Hair follicle dermal papilla cell (primary cell): ENCODE results near the gene ARFGEF2. TPM values are rescaled to one million over a fixed set of nuclear protein-coding genes. Genes with fewer than 3 reads are reported as not detected.

Experiments
- small RNA-seq: library from RNA; depleted of rRNA; stranded (forward); fragments of <200 nt; gene quantifications from one replicate; pipeline ENCODE3, GENCODE V24; 2012
- total RNA-seq: library from RNA; depleted of rRNA; stranded (reverse); fragments of >200 nt; gene quantifications from 2 replicates; pipeline ENCODE4 v1.2.3, GENCODE V29; 2012

Gene ARFGEF2
- 42.9 and 55.3 TPM in 2 replicates for total RNA-seq

DNA sequence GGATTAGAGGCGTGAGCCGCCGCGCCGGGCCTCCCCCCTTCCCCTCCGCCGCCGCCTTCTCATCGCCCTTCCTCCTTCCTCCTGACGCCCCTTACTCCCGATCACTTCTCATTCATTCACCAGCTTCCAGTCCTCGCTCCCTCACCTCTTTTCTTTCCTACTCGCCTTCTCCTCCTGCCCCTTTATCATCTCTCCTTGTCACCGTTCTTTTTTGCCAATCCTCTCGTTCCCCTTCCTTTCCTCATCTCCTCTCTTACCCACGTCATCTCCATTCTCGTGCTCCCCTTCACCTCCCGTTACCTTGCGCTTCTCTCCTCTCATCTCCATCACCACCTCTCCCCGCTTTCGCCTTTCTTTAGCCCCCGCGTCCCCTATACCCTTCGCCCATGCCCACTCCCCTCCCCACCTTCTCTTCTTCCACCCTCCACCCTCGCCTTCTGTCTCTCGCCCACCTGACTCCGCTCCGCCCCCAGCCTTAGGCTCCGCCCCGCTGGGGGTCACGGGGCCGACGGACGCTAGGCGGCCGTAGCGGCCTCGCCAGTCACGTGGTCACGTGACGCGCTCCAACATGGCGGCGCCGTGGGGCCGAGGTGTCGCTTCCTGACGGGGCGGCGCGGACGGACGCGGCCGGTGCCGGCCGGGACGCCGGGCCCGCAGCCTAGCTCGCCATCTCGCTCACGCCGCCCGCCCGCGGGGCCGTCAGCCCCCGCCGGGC is at the start of gene ARFGEF2:
ARFGEF2 (plus strand) TSS at position 544 of the 715 bp plus-strand sequence. CDS start 179 bp downstream, outside the sequence.

GRCh38 chr20:49046087-49046900 is 124.8 kb downstream of the ARFGEF2 start, which contains the start of gene CSE1L:
TSS of gene CSE1L (plus strand) at chr20:49046312. CDS start at chr20:49058464, 12,152 bp downstream.

Small RNA genes lying within 50 kb of the gene (small RNA-seq; reads per million reads assigned to genes)
- gene SNAP23P1: not detected

Other genes starting within 250 kb of the ARFGEF2 start
- gene PREX1, start 93.7 kb upstream of the ARFGEF2 start, total RNA-seq: 13.6 and 26.0 TPM in 2 replicates
- 43.6 and 45.1 TPM in 2 replicates for gene CSE1L, start 124.6 kb downstream of the ARFGEF2 start, total RNA-seq